Endodermal cell (in vitro differentiated cells): Measurements from ENCODE around the gene COQ2. TPM values are rescaled to one million over a fixed set of nuclear protein-coding genes. Genes with fewer than 3 reads are reported as not detected.

Experiments used
- DNase-seq: peaks from one replicate; pipeline ENCODE4 v3.0.0-alpha.2; 2017
- H3K27ac ChIP-seq: 2 replicates; pipeline ENCODE4 v1.5.1; 2013; ENCODE audit warnings: mild to moderate bottlenecking, low read depth, low read length, moderate library complexity
- H3K27me3 ChIP-seq: 2 replicates; pipeline ENCODE4 v1.6.1; 2013; ENCODE audit warnings: mild to moderate bottlenecking, low read length, moderate library complexity; ENCODE audit not compliant: insufficient read depth, control insufficient read depth, poor library complexity, severe bottlenecking
- H3K36me3 ChIP-seq: 2 replicates; pipeline ENCODE4 v1.7.0; 2013; ENCODE audit warnings: mild to moderate bottlenecking, low read length, moderate library complexity; ENCODE audit not compliant: control insufficient read depth, insufficient read depth
- H3K4me1 ChIP-seq: one replicate; pipeline ENCODE4 v1.7.0; 2013; ENCODE audit warnings: low read length; ENCODE audit not compliant: control insufficient read depth, insufficient read depth
- H3K4me3 ChIP-seq: 2 replicates; pipeline ENCODE4 v1.5.1; 2013; ENCODE audit warnings: mild to moderate bottlenecking, low read length, moderate library complexity
- H3K9ac ChIP-seq: 2 replicates; pipeline ENCODE4 v1.6.1; 2013; ENCODE audit warnings: mild to moderate bottlenecking, low read length, moderate library complexity; ENCODE audit not compliant: poor library complexity, severe bottlenecking; ENCODE audit errors: extremely low read depth
- H3K9me3 ChIP-seq: 2 replicates; pipeline ENCODE4 v1.6.1; 2013; ENCODE audit warnings: mild to moderate bottlenecking, low read length, moderate library complexity; ENCODE audit not compliant: control insufficient read depth
- H3K27ac Mint-ChIP-seq: 2 replicates; pipeline ENCODE4 v1.8.0; 2020; ENCODE audit warnings: mixed read lengths
- H3K27me3 Mint-ChIP-seq: 2 replicates; pipeline ENCODE4 v1.8.0; 2021; ENCODE audit warnings: mild to moderate bottlenecking, mixed read lengths; ENCODE audit not compliant: insufficient read depth
- H3K36me3 Mint-ChIP-seq: 2 replicates; pipeline ENCODE4 v1.8.0; 2020; ENCODE audit warnings: low read depth, mixed read lengths
- H3K4me1 Mint-ChIP-seq: 2 replicates; pipeline ENCODE4 v1.8.0; 2020; ENCODE audit warnings: mixed read lengths
- H3K4me3 Mint-ChIP-seq: 2 replicates; pipeline ENCODE4 v1.8.0; 2020; ENCODE audit warnings: mild to moderate bottlenecking, moderate library complexity, mixed read lengths
- H3K9me3 Mint-ChIP-seq: 2 replicates; pipeline ENCODE4 v1.8.0; 2020; ENCODE audit warnings: mild to moderate bottlenecking, mixed read lengths
- WGBS, 2 experiments: methylation state at CpG; one replicate each; pipeline versions ENCODE4 v1.1.5 to v1.1.7; 2013; ENCODE audit warnings: missing lambda C conversion rate in 2 of 2, mixed read lengths in 1 of 2; ENCODE audit not compliant: insufficient coverage in 1 of 2, insufficient read length in 1 of 2; 5-methylcytosine and 5-hydroxymethylcytosine counted together
- total RNA-seq, 2 donors: library from RNA; stranded (reverse); fragmentation: NEBNext Ultra II Directional in 1 of 2; extraction: Animal tissue kit (Norgen Biotek cat#: 25700) in 1 of 2; gene quantifications; 2 replicates in 1 of 2; 3 replicates in 1 of 2; pipeline ENCODE4 v1.2.1, GENCODE V29; 2021
- TF ChIP-seq, protein P1 (sequence below): fragments of 200-600 bp; sonication (generic); conservative IDR thresholded peaks from 2 replicates; pipeline ENCODE4 v1.5.0; 2021; ENCODE audit warnings: antibody characterized with exemption, mild to moderate bottlenecking

Gene COQ2
- total RNA-seq, 2 donors from 2014 or later, result 17.7 to 18.4 TPM

DNA sequence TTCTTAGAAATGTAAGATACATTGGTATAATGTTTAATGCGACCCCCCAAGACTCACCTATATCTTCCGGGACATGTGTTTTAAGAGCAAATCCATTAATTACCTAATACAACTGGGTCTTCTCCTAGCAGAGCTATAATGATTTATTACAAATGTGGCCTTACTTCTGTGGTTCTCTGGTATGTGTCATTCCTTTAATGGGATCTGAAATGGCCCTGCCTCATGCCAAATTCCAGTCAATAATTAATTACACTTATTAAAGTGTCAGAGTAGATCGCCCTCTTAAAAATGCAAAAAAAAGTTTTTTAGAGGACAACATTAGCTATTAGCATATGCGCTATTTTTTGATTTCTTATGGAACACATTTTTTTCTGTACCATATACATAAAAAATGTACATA lies 33.1 kb upstream of the COQ2 start:
- Histone ChIP-seq H3K9ac (no peak overlapping the region), H3K27ac (no peak overlapping the region), H3K36me3 (no peaks in the 10 kb centered on the region), H3K4me1 (no peaks in the 10 kb centered on the region), H3K9me3 (no peaks in the 10 kb centered on the region), H3K27me3 (no peaks in the 10 kb centered on the region), H3K4me3 (no peak overlapping the region)
- no peaks in the 10 kb centered on the region for H3K9me3 Mint-ChIP-seq
- H3K4me3 Mint-ChIP-seq, result no peak overlapping the region
- TF ChIP-seq, protein P1, sequence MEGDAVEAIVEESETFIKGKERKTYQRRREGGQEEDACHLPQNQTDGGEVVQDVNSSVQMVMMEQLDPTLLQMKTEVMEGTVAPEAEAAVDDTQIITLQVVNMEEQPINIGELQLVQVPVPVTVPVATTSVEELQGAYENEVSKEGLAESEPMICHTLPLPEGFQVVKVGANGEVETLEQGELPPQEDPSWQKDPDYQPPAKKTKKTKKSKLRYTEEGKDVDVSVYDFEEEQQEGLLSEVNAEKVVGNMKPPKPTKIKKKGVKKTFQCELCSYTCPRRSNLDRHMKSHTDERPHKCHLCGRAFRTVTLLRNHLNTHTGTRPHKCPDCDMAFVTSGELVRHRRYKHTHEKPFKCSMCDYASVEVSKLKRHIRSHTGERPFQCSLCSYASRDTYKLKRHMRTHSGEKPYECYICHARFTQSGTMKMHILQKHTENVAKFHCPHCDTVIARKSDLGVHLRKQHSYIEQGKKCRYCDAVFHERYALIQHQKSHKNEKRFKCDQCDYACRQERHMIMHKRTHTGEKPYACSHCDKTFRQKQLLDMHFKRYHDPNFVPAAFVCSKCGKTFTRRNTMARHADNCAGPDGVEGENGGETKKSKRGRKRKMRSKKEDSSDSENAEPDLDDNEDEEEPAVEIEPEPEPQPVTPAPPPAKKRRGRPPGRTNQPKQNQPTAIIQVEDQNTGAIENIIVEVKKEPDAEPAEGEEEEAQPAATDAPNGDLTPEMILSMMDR, result no peak
- DNase-seq, result no peak
- WGBS, 2 experiments, result 86 to 100% methylated on average over 1 to 3 of the region's 4 CpGs
- H3K36me3 Mint-ChIP-seq, result no peaks in the 10 kb centered on the region
- H3K27me3 Mint-ChIP-seq, result no peaks in the 10 kb centered on the region
- no peak overlapping the region for H3K27ac Mint-ChIP-seq
- H3K4me1 Mint-ChIP-seq, result peaks cover 9% of the 10 kb centered on the region

DNA sequence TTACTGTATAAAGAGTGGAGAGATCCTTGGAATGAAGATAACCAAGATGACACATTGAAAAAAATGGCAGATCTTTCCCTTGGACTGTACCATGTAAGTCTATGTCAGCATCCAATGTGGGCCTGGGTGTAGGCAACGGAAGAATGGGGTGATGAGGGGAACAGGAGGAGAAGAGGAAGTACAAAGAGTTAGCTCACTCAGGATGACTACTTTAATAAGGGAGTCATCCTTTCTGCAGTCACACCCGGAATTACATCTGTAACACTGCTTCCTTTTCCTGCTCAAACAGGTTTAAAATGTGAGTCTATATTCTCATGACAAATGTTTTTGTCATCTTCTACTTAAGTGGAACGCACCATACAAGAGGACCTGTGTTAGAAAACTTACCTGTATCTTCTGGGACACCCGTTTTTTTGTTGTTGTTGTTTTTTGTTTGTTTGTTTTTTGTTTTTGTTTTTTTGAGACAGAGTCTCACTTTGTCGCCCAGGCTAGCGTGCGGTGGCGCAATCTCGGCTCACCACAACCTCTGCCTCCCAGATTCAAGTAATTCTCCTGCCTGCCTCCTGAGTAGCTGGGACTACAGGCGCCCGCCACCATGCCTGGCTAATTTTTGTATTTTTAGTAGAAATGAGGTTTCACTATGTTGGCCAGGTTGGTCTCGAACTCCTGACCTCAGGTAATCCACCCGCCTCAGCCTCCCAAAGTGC lies 32.0 kb upstream of the COQ2 start:
- Histone ChIP-seq H3K27me3 (no peaks in the 10 kb centered on the region), H3K4me1 (no peaks in the 10 kb centered on the region), H3K9me3 (no peaks in the 10 kb centered on the region), H3K4me3 (no peak overlapping the region), H3K9ac (no peak overlapping the region), H3K36me3 (no peaks in the 10 kb centered on the region), H3K27ac (no peak overlapping the region)
- H3K4me3 Mint-ChIP-seq, result no peak overlapping the region
- H3K27me3 Mint-ChIP-seq, result no peaks in the 10 kb centered on the region
- no peaks in the 10 kb centered on the region for H3K36me3 Mint-ChIP-seq
- H3K4me1 Mint-ChIP-seq, result peaks cover under 1% of the 10 kb centered on the region
- TF ChIP-seq, protein P1, result no peak
- H3K27ac Mint-ChIP-seq, result no peak overlapping the region
- no peak for DNase-seq
- no peaks in the 10 kb centered on the region for H3K9me3 Mint-ChIP-seq
- 85 to 100% methylated on average over 9 to 13 of the region's 13 CpGs for WGBS, 2 experiments

DNA sequence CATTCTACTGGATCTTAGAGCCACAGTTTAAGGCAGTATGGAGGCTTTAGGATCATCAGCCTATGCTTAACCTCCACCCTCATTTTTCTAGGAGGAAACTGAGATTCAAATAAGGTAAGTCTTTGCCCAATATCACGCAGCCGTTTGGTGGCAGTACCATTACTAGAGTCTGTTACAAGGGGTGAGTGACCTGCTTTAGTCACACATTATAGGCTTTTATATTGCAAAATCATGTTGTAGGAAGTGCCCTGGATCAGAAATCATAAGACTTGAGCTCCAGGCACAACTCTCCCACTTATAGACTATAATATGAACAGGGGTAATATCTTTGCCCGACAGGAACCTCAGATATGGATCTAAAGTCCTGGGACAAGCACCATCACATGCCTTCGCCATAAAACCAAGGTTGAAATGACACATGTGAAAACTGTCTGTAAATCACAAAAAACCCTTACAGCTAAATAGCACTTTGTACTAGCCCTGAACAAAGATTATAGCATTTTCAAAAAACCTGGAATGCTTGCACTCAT lies 30.8 kb upstream of the COQ2 start:
- no peaks in the 10 kb centered on the region for H3K9me3 Mint-ChIP-seq
- H3K9ac ChIP-seq, result no peak overlapping the region
- H3K27me3 Mint-ChIP-seq, result no peaks in the 10 kb centered on the region
- H3K4me3 ChIP-seq, result no peak overlapping the region
- H3K27ac Mint-ChIP-seq, result no peak overlapping the region
- H3K27ac ChIP-seq, result no peak overlapping the region
- no peaks in the 10 kb centered on the region for H3K4me1 ChIP-seq
- TF ChIP-seq, protein P1, result no peak
- no peak for DNase-seq
- H3K9me3 ChIP-seq, result no peaks in the 10 kb centered on the region
- no peaks in the 10 kb centered on the region for H3K36me3 Mint-ChIP-seq
- WGBS, 2 experiments, result 89 to 92% methylated on average over 4 of the region's 4 CpGs
- H3K4me1 Mint-ChIP-seq, result no peaks in the 10 kb centered on the region
- H3K36me3 ChIP-seq, result no peaks in the 10 kb centered on the region
- H3K27me3 ChIP-seq, result no peaks in the 10 kb centered on the region
- no peak overlapping the region for H3K4me3 Mint-ChIP-seq
